Left renal pelvis (tissue), 4 donors: ENCODE measurements around the gene PCDH1. TPM values are rescaled to one million over a fixed set of nuclear protein-coding genes. Genes with fewer than 3 reads are reported as not detected.
"Not testable (repeated sequence)": the region's sequence is repeated elsewhere in the genome, so short reads cannot be mapped to it uniquely, and the experiment has no call there.

Experiments
- DNase-seq, 4 donors: peaks; one replicate each; pipeline ENCODE4 v3.0.0-alpha.2; 2013; ENCODE audit warnings: low read depth in 4 of 4, low spot score in 3 of 4
- polyA plus RNA-seq, 4 donors: library from polyadenylated mRNA; unstranded; fragments of 120-200 nt; gene quantifications; one replicate each; pipeline ENCODE4 v1.2.1, GENCODE V29; 2013; ENCODE audit not compliant: insufficient read length in 4 of 4

PCDH1 gene
- polyA plus RNA-seq, 4 donors = 8.8 to 24.9 (median 23.2) TPM

DNA sequence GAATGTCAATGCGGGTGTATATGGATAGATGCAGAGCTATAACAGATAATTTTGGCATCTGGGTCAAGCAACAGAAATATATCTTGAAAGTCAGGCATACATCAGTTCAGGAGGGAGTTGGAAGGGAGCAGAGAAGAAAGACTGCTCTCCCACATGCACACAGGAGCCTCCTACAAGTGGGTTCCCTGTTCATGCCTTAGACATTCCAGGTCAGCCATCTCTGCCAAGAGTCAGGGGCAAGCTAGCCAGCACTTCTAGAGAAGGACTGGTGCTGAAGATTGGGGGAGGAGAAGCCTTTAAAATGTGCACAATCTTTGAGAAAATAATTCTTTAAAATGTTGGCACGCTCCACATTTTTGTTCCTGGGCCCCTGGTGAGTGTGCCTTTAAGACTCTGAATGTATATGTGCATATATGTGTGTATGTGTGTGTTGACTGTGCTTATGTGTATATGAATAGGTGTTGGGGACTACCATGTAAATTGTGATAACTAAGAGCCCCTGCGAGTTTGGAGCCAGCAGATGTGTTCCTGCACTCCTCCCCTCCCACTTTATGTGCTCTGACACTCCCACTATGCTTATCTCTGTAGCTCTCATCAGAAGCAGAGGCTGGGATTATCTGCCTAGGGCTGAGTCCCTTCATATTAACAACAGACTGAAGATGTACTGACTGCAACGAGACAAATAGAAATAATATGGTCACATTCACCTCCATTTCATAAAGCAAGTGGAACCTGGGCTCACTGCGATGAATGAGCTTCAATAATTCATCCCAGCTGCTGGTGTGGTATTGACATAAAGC, 24.0 kb upstream of the PCDH1 start:
- DNase-seq = no peak

DNA sequence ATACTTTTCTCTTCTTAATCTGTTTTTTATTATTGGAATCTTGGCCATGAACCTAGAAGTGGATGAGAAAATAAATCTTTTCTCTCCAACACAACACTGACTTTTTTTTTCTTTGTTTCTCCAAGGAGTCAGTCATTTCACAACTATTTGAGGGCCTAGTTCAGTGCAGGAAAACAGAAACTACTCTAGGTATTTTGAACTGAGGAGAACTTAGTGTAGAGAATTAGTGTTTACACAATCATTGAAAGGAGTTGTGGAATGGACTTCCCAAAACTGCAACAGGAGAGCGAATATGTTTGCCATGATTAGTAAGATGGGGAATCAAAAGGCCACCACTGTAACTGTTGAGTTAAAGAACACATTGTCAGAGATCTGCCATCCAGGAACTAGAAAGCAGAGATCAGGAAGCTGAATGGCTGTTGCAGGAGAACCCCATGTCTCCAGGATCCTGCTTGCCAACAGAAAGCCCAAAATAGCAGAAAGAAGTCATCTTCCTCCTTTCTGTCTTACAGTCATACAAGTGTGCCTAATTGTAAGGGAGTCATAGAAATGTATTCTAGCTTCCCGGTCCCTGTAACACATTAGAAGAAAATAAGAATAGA, 20.3 kb upstream of the PCDH1 start:
- no peak for DNase-seq

DNA sequence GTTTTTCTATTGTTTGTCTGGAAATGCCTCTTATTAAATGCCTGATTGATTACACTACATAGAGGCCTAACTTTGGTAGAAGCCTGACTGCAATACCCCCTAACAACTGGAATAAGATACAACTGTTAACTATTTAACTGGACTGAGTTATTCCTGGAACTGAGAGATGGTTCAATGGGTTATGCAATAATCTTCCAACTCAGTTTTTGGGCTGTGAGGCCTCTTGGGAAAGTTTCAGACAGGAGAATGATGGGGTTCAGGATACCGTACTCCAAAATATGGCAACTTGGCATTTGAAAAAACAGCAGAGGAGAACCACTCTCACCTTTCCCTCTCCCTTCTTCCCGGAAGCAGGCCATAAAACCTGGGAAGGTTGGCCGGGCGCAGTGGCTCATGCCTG, 19.2 kb upstream of the PCDH1 start:
- DNase-seq = no peak

DNA sequence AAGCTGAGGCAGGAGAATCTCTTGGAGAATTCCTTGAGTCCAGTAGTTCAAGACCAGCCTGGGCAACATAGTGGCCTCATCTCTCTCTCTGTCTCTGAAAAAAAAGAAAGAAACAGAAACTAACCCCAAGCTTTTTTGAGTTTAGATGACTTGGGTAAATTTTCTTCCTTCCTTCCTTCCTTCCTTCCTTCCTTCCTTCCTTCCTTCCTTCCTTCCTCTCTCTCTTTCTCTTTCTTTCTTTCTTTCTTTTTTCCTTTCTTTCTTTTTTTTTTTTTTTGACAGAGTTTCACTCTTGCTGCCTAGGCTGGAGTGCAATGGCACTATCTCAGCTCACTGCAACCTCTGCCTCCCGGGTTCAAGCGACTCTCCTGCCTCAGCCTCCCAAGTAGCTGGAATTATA, 12.2 kb upstream of the PCDH1 start:
- DNase-seq = not testable (repeated sequence)

DNA sequence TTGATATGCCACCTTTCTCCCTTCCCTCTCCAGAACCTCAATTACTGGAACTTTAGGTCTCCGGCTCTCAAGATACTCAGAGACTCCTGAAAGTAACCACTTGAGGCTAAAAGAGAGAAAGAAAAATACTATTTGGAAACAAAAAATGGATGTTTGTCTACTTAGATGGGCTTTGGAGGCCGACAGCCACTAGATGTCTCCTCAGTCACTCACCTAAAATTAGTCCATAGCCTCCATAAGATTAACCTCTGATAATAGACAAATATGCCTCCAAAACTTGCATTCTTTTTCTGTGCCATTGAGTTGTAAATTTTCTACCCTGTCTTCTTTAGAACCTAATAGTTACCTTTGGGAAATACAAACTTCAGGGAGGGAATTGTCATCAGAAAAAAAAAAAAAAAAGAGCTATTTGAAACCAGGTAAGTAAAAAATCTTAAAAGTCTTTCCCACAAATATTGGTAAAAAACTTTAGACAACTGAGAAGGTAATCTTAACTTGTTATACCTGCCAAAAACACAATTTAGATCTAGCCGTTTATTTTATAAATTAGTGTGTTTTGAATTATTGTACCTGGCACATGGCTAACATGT, 11.2 kb upstream of the PCDH1 start:
- no peak for DNase-seq

DNA sequence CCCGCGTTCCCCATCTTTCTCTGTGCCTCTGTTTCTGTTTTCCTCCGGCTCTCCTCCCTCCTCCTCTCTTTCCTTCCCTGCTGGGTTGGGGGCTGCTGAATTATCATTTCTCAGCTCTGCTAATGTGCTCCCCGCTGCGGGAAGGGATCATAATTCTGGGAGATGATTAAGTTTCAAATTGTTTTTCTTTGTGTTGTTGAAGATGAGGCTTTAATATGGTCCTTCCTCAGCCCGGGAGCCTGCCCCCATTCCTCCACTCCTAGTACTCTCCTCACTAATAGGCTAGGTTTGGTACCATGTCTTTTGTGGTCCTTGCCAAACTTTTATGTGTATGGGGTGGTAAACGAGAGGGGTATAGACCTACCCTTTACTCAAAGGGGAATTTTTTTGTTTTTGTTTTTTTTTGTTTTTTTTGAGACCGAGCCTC, 5.7 kb upstream of the PCDH1 start:
- DNase-seq = no peak

DNA sequence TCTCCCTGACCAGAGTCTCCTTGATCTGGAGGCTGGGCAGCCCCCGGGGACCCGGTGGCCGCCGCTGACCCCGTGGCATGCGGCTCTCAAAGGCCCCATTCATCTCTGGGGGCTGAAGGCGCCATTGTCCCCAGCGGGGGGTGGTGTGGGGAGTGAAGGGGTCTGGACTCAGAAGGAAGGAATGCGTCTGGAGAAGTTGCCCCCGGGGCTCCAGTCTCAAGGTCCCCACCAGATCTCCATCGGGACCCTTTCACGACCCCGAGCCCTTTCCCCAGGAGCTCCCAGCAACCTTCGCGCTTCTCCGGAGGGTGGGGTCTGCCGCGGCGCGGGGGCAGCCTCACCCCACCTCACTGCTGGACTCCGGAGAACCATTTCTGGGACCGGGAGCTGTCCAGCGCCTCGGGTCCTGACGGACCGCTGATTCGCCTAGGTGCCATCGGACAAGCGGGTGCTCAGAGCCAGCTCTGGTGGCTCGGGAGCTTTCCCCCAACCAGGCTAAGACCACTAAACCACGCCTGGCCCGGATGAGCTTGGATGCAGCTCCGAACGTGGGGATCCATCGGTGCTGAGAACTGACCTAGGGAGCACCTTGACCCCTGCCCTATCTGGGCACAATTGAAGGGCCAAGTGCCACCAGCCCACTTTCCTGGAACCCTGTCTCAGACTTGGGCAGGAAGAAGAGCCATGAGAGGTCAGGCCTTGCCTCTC, 5.1 kb upstream of the PCDH1 start:
- DNase-seq = no peak

DNA sequence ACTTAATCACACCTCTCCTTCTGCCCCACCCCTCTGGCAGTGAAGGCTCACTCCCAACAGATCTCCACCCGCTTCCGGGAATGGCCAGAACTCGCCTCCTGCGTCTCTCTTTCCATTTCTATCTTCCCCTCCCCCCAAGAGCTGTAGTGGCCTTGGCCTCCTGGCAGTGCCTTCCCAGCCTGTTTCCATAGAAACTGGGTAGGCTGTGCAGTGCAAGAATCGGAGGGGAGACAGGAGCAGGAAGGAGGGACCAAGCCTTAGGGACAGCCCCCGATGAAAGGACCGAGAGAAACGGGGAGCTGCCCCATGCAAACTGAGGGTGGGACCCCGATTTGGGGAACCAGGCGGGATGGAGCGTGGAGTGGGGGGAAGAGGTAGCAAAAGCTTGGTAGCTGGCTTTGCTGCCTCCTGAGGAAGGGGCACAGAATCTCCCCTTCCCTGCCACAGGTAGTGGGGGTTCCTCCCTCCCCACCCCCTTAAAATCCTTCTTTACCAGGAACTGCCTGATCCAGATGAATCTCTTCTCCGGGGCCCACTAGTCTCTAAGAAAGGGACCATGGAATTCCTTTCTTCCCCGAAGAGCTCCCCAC, 4.5 kb upstream of the PCDH1 start:
- DNase-seq = no peak

DNA sequence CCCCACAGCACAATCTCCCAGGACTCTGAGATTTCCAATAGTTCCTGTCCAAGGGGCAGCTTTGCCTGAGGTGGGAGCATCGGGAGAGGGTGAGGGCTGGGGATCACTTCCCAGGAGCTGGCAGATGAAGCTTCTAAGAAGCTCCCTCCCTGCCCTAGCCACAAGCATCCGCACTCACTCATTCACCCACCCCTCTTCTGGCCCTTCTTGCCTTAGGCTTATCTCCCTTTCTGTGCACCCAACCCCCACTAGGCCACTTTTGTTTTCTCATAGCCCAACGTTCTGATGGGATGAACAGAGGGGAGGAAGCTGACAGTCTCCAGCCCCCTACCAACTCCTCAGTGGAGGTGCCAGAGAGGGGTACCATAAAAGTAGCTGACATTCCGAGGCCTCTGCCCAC, 3.7 kb upstream of the PCDH1 start:
- no peak for DNase-seq

DNA sequence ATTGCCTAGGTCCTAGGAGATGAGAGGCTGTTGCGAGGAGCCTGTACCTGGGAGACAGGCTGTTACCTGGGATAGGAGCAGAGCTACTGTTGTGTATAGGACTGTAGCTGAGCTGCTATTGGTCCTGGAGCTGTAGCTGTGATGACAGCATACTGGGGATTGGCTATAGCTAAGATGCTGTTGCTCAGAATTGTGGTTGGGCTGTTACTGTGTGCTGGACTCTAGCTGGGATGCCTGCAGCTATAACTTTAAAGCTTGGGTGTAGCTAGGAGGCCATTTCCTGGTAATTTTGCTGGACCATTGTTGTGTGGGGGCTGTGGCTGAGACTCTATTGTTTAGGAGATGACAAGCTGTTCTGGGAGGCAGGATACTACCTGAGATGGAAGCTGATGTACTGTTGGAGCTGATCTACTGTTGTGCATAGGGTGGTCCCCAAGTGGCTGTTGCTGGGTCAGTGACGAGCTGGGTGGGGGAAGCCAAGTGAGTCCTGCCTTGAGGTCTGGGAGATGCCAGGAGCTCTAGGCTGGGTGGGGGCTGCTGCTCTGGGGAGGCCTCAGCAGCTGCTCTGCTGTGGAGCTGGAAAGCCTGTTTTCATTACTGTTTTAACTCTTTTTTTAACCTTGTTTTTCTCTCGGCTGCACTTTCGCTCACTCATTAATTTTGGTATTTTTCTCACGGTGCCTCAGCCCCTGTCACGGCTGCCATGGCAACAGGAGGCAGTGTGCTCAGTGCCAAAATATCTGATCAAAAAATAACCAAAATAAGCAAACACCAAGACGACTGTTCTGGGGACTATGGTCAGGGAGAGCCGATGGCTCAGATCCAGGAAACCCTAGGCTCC, 3.0 kb upstream of the PCDH1 start:
- no peak for DNase-seq

DNA sequence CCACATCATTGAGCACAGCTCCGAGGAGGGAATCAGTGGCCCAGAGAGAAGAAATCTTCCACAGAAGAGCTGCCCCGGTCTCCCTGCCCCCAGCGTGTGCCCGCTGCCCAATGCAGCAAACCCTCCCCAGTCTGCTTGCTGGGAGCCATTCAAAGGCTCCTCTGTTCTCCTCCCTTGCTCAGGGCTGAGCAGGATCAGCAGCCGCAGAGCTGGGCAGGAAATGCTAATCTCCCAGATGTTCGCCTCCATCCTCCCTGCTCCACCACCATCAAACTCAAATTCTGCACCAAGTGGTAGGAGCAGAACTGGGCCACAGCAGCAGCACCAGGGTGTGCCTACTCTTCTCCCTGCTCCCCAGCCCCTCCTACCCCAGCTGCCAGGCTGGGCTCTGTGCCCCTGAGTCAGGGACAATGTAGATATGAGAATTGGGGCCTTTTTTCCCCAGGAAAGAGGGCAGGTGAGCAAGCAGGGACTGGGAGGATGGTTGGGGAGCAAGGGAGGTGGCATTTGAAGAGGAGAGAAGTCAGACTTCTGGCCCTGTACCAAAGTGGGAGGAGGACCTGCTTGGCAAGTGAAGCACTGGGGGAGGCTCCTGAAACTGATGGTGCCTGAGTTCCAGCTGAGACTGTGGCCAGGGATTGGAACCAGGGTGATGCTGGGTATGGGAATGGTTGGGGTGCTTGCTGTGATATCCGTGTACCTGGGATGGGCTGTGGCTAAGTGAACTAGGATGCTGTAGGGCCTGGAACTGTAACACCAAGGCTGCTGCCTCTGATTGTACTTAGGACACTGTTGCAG, 1.9 kb upstream of the PCDH1 start:
- no peak for DNase-seq

DNA sequence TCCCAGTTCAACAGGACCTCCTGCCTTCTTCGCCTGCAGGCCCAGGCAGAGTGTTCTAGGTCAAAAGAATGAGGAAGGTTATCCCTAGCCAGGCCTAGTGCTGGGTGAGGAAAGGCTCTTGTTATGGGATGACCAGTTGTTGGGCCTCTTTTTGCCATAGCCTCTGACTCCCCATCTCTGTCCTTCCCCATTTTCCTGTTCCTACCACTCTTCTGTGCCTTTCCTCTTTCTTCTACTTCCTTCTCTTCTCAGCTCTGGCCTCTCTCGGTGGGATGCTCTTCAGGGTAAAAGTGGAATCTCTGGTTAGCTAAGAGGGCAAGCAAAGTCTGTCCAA, 1.2 kb upstream of the PCDH1 start:
- DNase-seq = no peak

DNA sequence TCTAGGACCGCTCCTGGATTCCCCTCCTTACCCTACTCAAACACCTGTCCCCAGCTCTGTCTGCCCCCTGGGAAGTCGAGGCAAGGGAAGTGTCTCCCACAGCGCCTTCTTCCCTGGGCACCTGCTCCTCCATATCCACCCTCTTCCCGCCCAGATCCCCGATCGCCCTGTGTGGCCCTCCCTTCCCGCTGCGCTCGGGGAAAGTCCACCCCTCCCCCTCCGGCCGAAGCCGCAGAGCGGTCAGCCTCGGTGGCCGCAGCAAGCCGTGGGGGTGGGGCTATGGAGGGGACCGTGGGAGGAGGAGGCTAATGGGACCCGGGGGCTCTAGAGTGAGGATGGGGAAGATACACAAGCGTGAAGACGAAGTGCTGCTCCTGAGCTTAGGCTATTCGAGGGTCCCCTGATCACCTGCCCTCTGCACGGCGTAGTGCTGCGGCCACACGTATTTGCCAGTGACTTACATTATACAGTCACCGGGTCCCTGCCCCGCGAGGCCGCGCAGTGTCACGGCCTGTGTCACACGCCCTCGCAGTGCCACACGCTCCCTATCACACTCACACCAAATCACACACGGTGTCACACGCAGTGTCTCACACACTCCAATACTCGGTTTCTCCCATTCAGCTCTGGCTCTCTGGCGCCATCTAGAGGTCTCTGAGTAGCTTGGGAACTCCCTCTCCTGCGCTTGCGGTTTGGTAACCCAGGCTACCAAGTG, 658 bp upstream of the PCDH1 start:
- DNase-seq = peak; percentile 82 to 90 (median 88)

DNA sequence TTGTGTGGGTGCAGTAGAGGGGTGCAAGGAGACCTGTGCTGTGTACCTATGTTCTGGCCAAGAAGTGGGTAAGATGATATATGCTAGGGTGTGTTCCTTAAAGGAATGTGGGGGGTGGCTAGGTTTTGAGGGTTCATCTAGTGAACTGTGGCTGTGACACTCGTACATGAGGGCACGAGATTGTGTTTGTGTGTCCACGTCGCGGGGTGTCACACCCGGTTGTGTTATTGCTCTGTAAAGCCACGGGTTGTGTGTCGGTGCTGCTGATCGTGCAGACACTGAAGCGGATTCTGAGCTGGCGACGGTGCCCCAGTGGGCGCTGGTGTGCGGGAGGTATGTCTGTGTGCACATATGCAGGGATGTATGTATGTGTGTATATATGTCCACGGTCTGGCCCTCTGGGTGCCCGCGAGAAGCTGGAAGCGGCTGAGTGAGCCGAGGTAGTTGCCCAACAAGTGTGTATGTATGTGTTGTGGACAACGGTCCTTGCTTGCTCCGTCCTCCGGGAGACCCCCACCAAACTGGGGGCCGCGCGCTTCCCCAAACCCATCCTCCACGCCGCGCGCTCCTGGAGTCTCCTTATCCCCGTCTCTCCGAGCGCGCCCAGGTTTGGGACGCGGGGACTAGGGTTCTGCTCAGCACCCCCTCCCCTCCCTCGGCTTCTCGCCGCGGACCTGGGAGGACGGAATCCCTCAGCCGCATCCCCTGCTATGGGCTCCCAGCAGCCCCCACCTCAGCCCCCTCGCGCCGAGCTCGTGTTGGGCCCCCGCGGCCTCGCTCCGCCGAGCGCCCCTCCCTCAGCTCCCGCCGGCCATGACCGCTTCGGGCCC, 639 bp downstream of the PCDH1 start:
- no peak for DNase-seq

DNA sequence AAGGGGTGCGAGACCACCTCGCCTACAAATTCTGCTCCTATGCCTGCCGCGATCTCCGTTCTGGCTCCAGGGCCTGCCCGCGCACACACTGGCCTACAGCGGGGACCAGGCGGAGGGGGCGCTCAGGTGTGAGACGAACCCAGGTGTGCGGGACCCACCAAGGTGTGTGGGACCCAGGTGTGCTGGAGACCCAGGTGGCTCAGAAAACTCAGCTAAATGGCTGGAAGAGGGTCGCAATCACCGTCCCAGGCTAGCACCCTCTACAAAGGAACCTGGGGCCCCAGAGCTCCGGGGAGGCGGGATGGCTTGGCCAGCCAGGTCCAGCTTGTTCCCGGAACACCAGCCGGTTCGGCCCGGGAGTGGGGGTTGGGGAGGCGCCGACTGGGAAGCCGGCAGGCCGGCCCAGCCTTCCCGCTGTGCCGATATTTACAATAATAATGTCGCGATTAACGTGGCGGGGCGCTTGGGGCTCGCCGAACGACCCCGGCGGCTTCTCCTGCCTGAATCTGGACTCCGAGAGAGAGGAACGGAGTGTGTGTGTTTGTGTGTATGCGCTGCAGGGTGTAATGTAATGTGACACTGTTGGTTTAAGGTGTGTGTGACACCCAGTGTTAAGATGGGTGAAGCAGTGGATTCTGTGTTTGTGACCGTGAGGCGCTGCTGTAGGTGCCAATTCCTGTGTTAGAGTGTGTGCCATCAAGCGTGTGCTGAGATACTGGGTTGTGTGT, 1.4 kb downstream of the PCDH1 start:
- DNase-seq = no peak

DNA sequence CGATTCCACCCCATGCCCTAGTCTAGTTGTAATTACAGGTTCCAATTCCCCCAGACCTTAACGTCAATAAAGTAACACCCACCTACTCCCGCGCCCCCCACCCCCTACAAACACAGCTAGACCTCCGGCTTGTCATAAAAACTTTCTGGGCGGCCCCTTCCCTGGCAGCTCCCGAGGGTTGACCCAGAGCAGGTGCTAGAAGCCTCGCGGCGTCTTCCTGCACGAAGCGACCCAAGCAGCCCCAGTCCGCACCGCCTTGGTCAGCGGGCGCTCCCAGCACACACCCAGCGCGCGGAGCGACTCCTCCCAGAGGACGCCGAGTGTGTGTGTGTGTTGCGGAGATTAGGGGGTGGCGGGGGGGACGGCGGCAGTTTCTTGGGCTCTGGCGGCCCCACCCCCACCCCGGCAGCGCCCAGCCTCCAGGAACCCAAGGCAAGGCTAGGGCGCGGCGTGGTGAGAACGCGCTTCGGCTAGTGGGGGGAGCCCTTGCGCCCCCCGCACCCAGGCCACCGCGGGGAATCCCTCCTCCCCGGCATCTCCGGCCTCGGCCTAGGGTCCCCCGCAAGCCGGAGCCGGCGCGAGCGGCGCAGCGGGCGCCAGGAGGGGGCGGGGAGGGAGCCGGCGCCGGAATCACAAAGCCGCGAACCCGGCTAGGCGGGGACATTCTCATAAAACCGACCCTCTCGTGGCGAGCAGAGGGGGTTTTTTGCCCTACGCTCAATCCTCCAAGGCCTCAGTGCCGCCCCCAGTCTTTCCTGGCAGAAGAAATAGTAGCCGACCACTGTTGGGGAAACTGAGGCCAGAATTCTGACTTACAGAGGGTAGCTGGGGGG, 2.2 kb downstream of the PCDH1 start:
- DNase-seq = no peak
